GM13977 (cell line): ENCODE results near the gene AMPD3.

Source experiments
- DNase-seq: peaks from one replicate; pipeline ENCODE4 v3.0.0; 2012; ENCODE audit warnings: low spot score
- CTCF ChIP-seq: IDR thresholded peaks from 2 replicates; pipeline ENCODE4 v1.5.1; 2012; ENCODE audit warnings: mild to moderate bottlenecking, control low read depth; ENCODE audit not compliant: insufficient read depth; ENCODE audit errors: extremely low read depth, missing control alignments
- in situ Hi-C: fragments of 300-500 bp; cut with MboI; formaldehyde crosslinking; loops from one replicate; pipeline ENCODE4 v1.12.0; 2022; ENCODE audit warnings: low sequenced_read_pairs, low pct_unique_long_range_greater_than_20kb, mixed read lengths, inconsistent platforms; ENCODE audit not compliant: unreplicated experiment

AMPD3 gene

DNA sequence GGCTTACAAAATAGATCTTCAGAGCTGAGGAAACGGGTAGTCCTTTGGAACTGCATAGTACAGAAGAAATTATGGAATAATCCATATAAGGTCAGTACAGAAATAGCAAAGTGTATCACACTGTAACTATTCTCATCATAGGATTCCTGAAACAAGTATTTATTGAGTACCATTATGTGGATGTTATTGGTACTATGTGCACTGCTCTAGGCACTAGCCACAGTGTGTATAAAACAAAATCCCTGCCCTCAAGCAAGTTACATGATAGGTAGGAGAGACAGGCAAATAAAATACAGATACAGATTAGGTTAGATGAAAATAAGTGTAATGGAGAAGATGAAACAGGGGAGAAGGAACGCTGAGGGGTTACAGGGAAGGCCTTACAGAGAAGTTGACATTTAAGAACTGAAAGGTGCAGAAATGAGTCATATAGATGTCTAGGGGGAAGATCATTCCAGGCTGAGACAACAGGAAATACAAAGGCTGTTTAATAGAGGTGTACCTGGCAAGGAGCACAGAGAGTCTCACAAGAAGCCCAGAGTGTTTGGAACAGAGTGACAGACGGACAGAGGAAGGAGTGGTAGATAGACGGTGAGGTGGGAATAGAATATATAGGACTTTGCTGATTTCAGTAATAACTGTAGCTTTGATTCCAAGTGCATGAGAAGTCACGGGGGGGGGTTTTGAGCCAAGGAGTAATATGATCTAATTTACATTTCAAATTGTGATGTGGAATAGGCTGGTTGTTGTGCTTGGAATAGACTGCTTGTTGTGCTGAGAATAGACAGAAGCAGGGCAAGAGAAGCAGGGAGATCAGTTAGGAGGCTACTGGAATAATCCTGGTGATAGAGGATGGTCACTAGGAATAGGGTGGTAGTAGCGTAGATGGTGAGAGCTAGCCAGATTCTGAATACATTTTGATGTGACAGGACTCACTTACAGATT, 72.2 kb downstream of the AMPD3 start:
- DNase-seq: no peak
- no peak for TF ChIP-seq CTCF
- in situ Hi-C loops: no loop called here

- no peak for DNase-seq
- in situ Hi-C loops: no loop called here
- TF ChIP-seq CTCF: no peak
Observed at GRCh38 chr11:10528121-10528520, 73.1 kb downstream of the AMPD3 start.

DNA sequence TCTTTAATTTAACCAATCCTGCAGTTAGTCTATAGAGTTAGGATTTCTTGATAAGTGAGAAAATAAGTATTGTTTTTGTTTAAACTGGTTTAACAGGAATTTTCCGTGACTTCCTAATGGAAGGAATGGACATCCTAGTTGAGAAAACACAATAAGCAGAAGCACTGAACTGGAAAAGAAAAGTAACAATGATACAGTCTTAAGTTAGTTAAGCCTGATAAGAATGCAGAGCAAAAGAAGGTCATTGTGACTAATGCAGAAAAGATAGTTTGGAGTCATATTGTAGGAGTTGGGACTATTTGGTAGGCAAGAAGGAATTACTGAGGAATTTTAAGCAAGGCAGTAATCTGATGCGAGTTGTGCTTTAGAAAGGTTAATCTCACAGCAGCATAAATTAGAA, 74.2 kb downstream of the AMPD3 start:
- no peak for TF ChIP-seq CTCF
- in situ Hi-C loops: no loop called here
- no peak for DNase-seq

DNA sequence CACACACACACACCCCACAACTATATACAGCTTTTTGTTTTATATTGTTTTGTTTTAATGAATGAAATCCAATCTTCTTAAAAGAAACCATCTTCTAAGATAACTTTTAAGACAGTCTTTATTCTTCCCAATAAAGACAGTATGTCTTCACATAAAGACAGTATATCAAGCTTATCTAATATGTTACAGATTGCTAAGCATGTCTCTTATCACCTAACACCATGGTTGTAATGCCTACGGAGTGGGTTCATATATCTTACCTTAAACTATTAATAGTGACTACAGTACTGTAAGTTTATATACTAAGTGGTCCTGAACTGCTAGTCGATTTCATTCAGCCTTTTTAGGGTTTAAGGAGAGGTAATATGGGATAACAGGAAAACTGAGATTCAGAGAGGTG, 77.5 kb downstream of the AMPD3 start:
- in situ Hi-C loops: no loop called here
- DNase-seq: no peak
- no peak for TF ChIP-seq CTCF

DNA sequence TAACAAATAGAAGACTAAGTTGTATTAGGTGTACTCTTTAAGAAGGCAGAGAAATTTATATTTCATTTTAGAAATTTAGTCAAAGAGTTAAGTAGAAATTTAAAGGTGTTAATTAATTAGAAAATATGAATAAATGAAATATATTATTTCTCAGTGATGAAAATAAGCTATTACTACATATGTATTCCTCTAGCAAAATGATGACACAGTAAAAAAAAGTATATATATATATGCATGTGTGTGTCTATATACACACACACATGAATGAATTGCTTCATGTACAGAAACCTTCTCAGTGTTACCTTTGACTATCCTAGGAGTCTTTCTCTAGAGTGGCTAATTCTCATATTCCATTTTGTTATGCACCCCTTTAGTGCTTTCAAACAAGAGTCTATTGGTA, 78.3 kb downstream of the AMPD3 start:
- no peak for TF ChIP-seq CTCF
- no peak for DNase-seq
- in situ Hi-C loops: no loop called here

DNA sequence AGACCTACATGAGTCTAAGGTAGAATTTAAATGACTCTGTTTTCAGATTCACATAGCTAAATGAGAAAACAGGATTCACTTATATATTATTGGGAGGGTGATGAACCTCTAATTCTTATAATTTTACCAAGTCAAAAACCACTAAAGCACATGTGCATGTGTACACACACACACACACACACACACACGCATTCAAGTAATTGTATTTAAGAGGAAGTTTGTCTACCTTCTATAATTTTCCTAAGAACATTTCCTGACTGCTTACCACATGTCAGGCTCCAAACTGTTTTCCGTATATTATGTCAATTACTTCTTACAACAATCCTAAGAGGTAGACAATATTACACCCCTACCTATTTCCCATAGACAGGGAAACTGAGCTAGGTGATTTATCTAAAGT, 79.3 kb downstream of the AMPD3 start:
- TF ChIP-seq CTCF: no peak
- DNase-seq: no peak
- in situ Hi-C loops: no loop called here
